ENCODE results near the gene VSX2.

Gene VSX2

GRCh38 chr14:74302634-74303569 is 63.7 kb downstream of the VSX2 start, which contains the start of gene ABCD4:
Gene ABCD4 (minus strand): TSS chr14:74302934. CDS start chr14:74302912, 22 bp downstream.
- DNase-seq (peak; percentile 94), ATAC-seq (peak; percentile 99)

GRCh38 chr14:74308695-74309094 is 69.4 kb downstream of the VSX2 start:
- no peak for ATAC-seq
- DNase-seq: no peak

GRCh38 chr14:74309125-74310022 is 70.1 kb downstream of the VSX2 start:
- ATAC-seq (no peak), DNase-seq (no peak)

GRCh38 chr14:74312161-74312560 is 72.9 kb downstream of the VSX2 start:
- no peak for ATAC-seq
- DNase-seq: no peak
